Cardiac fibroblast (primary cell): Measurements from ENCODE around the gene HSBP1.

Experiments used
- DNase-seq, 2 donors: peaks; one replicate each; pipeline versions ENCODE4 v3.0.0 to v3.0.0-alpha.2; 2010; ENCODE audit warnings: low read depth in 2 of 2
- H3K4me3 ChIP-seq, 2 donors: replicated peaks in 1 of 2; 1 replicate in 1 of 2; 2 replicates in 1 of 2; pipeline ENCODE4 v1.5.1; 2011; ENCODE audit warnings: low read depth in 2 of 2, low read length in 2 of 2, mild to moderate bottlenecking in 2 of 2, moderate library complexity in 1 of 2
- CTCF ChIP-seq: IDR thresholded peaks from one replicate; pipeline ENCODE4 v1.5.1; 2011; ENCODE audit warnings: low read depth, mild to moderate bottlenecking, low read length, inconsistent platforms

The HSBP1 gene

DNA sequence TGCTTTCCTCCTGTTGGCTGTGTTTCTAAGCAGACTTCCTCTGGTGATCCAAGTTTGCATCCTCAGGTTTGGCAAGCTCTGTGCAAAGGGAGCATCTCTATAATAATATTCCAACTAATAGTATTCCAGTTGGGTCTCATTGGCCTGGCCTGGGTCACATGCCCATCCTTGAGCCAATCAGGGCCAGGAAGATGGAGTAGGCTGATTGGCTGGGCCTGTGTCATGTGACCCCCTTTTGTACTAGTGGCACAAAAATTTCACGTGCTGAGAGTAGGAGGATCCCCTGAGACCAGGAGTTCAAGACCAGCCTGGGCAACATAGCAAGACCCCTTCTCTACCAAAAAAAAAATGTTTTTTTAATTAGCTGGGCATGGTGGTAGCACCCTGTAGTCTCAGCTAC is 55.9 kb downstream of the HSBP1 start:
- H3K4me3 ChIP-seq = no peak overlapping the region
- no peak for DNase-seq
- TF ChIP-seq CTCF = no peak
